GM12875 (cell line): ENCODE data around the gene GPR132.

Source experiments
- H3K4me3 ChIP-seq: one replicate; pipeline ENCODE4 v1.5.1; 2011; ENCODE audit warnings: low read depth, low read length, control low read depth
- CTCF ChIP-seq: IDR thresholded peaks from 2 replicates; pipeline ENCODE4 v1.5.1; 2011; ENCODE audit warnings: low read depth, mild to moderate bottlenecking, control low read depth, inconsistent platforms, low read length, moderate library complexity, borderline replicate concordance; ENCODE audit not compliant: insufficient read depth

The GPR132 gene

DNA sequence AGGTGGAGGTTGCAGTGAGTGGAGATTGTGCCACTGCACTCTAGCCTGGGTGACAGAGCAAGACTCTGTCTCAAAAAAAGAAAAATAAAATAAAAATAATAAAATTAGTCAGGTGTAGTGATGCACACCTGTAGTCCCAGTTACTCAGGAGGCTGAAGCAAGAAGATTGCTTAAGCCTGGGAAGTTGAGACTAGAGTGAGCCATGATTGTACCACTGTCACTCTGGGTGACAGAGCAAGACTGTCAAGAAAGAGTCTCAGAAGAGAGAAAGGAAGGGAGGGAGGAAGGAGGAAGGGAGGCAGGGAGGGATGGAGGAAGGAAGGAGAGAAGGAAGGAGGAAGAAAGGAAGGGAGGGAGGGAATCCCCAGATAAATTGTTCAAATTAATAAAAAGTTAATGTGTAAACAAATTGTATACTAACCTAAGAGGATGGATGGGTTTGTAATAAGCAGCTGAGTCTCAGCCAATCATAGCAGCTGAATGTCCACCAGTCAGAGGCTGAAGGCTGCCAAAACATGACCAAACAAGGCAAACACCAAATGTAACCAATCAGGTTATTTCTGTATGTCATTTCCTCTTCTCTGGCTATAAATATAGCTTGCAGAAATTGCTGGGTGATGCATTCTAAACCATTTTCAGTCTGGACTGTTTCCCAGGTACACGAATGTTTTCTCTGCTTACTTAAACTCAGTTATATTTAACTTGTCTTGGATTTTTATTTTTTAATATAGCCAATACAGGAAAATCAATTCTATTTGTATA lies 38.2 kb downstream of the GPR132 start:
- H3K4me3 ChIP-seq, result no peak overlapping the region
- no peak for TF ChIP-seq CTCF

GRCh38 chr14:105026033-105026785 lies 39.0 kb downstream of the GPR132 start:
- no peak for TF ChIP-seq CTCF
- H3K4me3 ChIP-seq, result no peak overlapping the region

DNA sequence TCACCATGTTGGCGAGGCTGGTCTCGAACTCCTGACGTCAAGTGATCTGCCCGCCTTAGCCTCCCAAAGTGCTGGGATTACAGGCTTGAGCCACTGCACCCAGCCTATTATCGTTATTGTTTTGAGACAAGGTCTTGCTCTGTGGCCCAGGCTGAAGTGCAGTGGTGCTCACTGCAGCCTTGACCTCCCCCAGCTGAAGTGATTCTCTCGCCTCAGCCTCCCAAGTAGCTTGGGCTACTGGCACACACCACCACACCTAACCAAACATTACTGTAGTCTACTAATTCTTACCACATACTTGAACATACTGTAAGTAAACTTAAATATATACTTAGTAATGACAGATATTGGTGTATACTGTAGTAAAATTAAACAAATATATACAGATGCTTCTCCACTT lies 39.8 kb downstream of the GPR132 start:
- no peak for TF ChIP-seq CTCF

DNA sequence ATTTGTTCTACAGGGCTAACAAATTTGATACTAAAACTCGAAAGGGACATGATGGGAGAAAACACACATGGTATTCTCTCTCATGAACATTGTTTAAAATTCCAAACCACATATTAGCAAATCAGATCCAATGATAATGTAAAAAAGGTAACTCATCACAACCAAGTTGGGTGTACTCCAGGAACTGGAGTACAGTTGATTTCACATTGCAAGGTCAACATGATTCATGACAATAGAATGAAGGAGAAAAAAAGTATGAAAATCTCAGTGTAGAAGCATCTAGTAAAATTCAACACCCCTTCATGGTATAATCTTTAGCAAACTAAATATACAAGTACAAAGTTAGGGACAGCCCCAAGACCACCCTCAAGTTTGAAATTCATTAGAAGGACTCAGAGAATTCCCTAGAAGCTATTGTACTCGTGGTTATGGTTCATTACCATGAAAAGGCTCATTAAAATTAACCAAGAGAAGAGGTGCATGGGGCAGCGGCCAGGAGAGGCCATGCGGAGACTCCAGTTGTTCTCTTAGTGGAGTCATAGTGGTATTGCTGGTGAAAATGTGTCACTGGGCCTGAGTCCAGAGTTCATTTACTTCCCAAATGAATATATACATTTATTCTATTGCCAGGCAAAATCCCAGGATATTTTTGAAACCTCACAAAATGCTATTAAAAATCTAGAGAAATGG lies 41.3 kb downstream of the GPR132 start:
- H3K4me3 ChIP-seq, result no peak overlapping the region
- TF ChIP-seq CTCF, result no peak

More for the DNA sequence above, 39.8 kb downstream of the GPR132 start:
- no peak overlapping the region for H3K4me3 ChIP-seq

DNA sequence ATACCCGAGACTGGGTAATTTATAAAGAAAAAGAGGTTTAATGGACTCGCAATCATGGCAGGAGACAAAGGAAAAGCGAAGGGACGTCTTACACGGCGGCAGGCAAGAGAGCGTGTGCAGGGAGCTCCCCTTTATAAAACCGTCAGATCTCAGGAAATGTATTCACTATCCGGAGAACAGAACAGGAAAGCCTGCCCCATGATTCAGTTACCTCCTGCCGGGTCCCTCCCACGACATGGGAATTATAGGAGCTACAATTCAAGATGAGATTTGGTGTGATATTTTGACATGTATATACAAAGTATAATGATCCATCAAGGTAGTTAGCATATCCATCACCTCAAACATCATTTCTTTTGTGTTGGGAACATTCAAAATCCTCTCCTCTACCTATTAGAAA lies 42.1 kb downstream of the GPR132 start:
- TF ChIP-seq CTCF, result no peak

DNA sequence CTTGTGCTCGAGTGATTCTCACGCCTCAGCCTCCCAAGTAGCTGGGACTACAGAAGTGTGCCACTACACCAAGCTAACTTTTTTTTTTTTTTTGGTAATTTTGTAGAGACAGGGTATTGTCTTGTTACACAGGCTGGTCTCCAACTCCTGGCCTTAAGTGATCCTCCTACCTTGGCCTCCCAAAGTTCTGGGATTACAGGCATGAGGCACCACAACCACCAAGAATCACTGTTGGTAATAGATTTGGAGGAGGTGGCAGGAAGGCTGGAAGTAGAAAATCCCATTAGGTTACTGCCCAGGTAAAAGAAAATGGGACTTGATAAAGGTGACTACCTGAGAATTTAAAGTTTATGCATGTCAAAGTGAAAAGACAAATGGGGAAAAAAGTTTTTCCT lies 43.0 kb downstream of the GPR132 start:
- TF ChIP-seq CTCF, result no peak
- H3K4me3 ChIP-seq, result peak overlapping the region; percentile 61

More for the DNA sequence above, 42.1 kb downstream of the GPR132 start:
- no peak overlapping the region for H3K4me3 ChIP-seq
